ENCODE measurements around the gene GRIN2C.

GRIN2C gene

GRCh38 chr17:74868908-74869255 lies 9.2 kb upstream of the GRIN2C start:
- no peak overlapping the region for H3K4me3 ChIP-seq (ENCODE audit: low read length, poor library complexity, severe bottlenecking)

DNA sequence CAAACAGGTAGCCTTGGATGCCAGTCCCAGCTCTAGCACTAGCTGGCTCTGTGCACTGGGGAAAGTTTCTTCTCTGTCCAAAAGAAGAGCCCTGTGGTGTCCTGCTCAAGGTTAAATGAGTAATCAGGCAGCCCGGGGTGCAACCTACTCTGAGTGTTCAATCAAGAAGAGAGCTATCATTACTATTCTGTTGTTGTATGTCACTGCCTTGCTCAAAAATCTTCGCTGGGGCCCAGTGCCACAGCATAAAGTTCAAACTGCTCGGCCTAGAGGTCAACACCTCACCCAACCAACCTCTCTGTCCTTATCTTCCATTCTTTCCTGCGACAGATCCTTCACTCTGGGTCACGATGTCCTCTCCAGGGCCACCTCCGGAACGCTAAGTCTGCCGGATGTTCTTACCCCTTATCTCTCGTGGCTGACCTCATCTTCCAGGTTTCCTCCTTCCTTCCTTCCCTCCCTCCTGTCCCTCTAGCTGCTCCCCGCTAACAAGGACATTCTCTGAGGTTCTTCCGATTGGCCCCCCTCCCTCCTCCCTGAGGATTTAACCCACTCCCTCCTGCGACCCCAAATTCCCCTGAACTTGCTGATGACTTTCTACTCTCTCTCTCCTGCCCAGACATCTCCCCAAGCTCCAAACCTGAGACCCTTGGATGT lies 8.7 kb upstream of the GRIN2C start:
- Histone ChIP-seq H3K79me2 (ENCODE audit: insufficient read depth, low read length) (peaks cover 9% of the 10 kb centered on the region; the same call in 1 of the 2 replicates), H3K4me1 (ENCODE audit: insufficient read depth, low read length, poor library complexity, severe bottlenecking) (peaks cover 15% of the 10 kb centered on the region), H4K20me1 (ENCODE audit: insufficient read depth, low read length, poor library complexity, severe bottlenecking) (no peaks in the 10 kb centered on the region), H3K9me2 (replicated peaks; ENCODE audit: low read depth, low read length) (no peaks in the 10 kb centered on the region), H3K9ac (ENCODE audit: low read depth, low read length, poor library complexity, severe bottlenecking) (no peak overlapping the region), H3K9me3 (ENCODE audit: insufficient read depth, low read depth, low read length) (no peaks in the 10 kb centered on the region), H2AFZ (ENCODE audit: low read length) (no peak overlapping the region), H3K27me3 (ENCODE audit: insufficient read depth, low read length, poor library complexity, severe bottlenecking) (no peaks in the 10 kb centered on the region), H3F3A (ENCODE audit: low read depth) (no peaks in the 10 kb centered on the region), H3K4me3 (ENCODE audit: low read length, poor library complexity, severe bottlenecking) (no peak overlapping the region), H3K36me3 (ENCODE audit: insufficient read depth, low read length) (no peaks in the 10 kb centered on the region), H3K4me2 (ENCODE audit: low read depth, low read length, poor library complexity, severe bottlenecking) (no peak overlapping the region)
- TF ChIP-seq EZH2phosphoT487 (IDR thresholded peaks at IDR 0.05; ENCODE audit: borderline replicate concordance): no peak
- no peak for TF ChIP-seq CTCF (conservative IDR thresholded peaks at IDR 0.05; ENCODE audit: low read length)

More at GRCh38 chr17:74868908-74869255, 9.2 kb upstream of the GRIN2C start:
- Histone ChIP-seq H2AFZ (ENCODE audit: low read length) (no peak overlapping the region), H3K4me2 (ENCODE audit: low read depth, low read length, poor library complexity, severe bottlenecking) (no peak overlapping the region), H3K27me3 (ENCODE audit: insufficient read depth, low read length, poor library complexity, severe bottlenecking) (no peaks in the 10 kb centered on the region), H3K36me3 (ENCODE audit: insufficient read depth, low read length) (no peaks in the 10 kb centered on the region), H3K9ac (ENCODE audit: low read depth, low read length, poor library complexity, severe bottlenecking) (no peak overlapping the region), H3K9me2 (replicated peaks; ENCODE audit: low read depth, low read length) (no peaks in the 10 kb centered on the region), H4K20me1 (ENCODE audit: insufficient read depth, low read length, poor library complexity, severe bottlenecking) (no peaks in the 10 kb centered on the region), H3F3A (ENCODE audit: low read depth) (no peaks in the 10 kb centered on the region), H3K4me1 (ENCODE audit: insufficient read depth, low read length, poor library complexity, severe bottlenecking) (peaks cover 17% of the 10 kb centered on the region), H3K79me2 (ENCODE audit: insufficient read depth, low read length) (peaks cover 9% of the 10 kb centered on the region; the same call in 1 of the 2 replicates), H3K9me3 (ENCODE audit: insufficient read depth, low read depth, low read length) (no peaks in the 10 kb centered on the region)
- TF ChIP-seq CTCF (conservative IDR thresholded peaks at IDR 0.05; ENCODE audit: low read length) (no peak), EZH2phosphoT487 (IDR thresholded peaks at IDR 0.05; ENCODE audit: borderline replicate concordance) (no peak)

- Histone ChIP-seq H3K9me3 (ENCODE audit: insufficient read depth, low read depth, low read length) (no peaks in the 10 kb centered on the region), H3K9ac (ENCODE audit: low read depth, low read length, poor library complexity, severe bottlenecking) (no peak overlapping the region)
- TF ChIP-seq CTCF (conservative IDR thresholded peaks at IDR 0.05; ENCODE audit: low read length) (no peak), EZH2phosphoT487 (IDR thresholded peaks at IDR 0.05; ENCODE audit: borderline replicate concordance) (no peak)
These were observed 6.6 kb upstream of the GRIN2C start for GRCh38 chr17:74866198-74866835.

More at GRCh38 chr17:74866198-74866835, 6.6 kb upstream of the GRIN2C start:
- H3K4me1 ChIP-seq (ENCODE audit: insufficient read depth, low read length, poor library complexity, severe bottlenecking): peaks cover 2% of the 10 kb centered on the region
- no peaks in the 10 kb centered on the region for H4K20me1 ChIP-seq (ENCODE audit: insufficient read depth, low read length, poor library complexity, severe bottlenecking)
- H3K79me2 ChIP-seq (ENCODE audit: insufficient read depth, low read length): no peaks in the 10 kb centered on the region
- no peaks in the 10 kb centered on the region for H3F3A ChIP-seq (ENCODE audit: low read depth)
- no peak overlapping the region for H2AFZ ChIP-seq (ENCODE audit: low read length)
- no peak overlapping the region for H3K4me2 ChIP-seq (ENCODE audit: low read depth, low read length, poor library complexity, severe bottlenecking)
- H3K27me3 ChIP-seq (ENCODE audit: insufficient read depth, low read length, poor library complexity, severe bottlenecking): no peaks in the 10 kb centered on the region
- H3K9me2 ChIP-seq (replicated peaks; ENCODE audit: low read depth, low read length): no peaks in the 10 kb centered on the region
- H3K36me3 ChIP-seq (ENCODE audit: insufficient read depth, low read length): no peaks in the 10 kb centered on the region
- no peak overlapping the region for H3K4me3 ChIP-seq (ENCODE audit: low read length, poor library complexity, severe bottlenecking)

All from Loucy (cell line).